Measurements from ENCODE around the gene THRB.

Gene THRB

GRCh38 chr3:24396338-24396737 lies 98.3 kb downstream of the THRB start:
- Histone ChIP-seq H3K9ac (no peak overlapping the region), H3K36me3 (ENCODE audit: control insufficient read depth, insufficient read depth, low read length) (no peaks in the 10 kb centered on the region), H3K27me3 (ENCODE audit: control insufficient read depth, insufficient read depth, low read length) (no peaks in the 10 kb centered on the region), H3K4me1 (no peaks in the 10 kb centered on the region), H3K4me3 (ENCODE audit: low read depth, low read length) (no peak overlapping the region), H3K79me2 (no peaks in the 10 kb centered on the region), H2AFZ (no peak overlapping the region), H3K4me2 (ENCODE audit: low read length) (no peak overlapping the region), H3K27ac (no peak overlapping the region), H3K9me3 (ENCODE audit: control insufficient read depth, low read length) (no peaks in the 10 kb centered on the region)
- TF ChIP-seq CTCF (IDR thresholded peaks at IDR 0.05) = no peak

GRCh38 chr3:24394754-24395153 lies 99.9 kb downstream of the THRB start:
- Histone ChIP-seq H3K27ac (no peak overlapping the region), H3K9me3 (ENCODE audit: control insufficient read depth, low read length) (no peaks in the 10 kb centered on the region), H3K36me3 (ENCODE audit: control insufficient read depth, insufficient read depth, low read length) (no peaks in the 10 kb centered on the region), H3K4me1 (no peaks in the 10 kb centered on the region), H2AFZ (no peak overlapping the region), H3K79me2 (no peaks in the 10 kb centered on the region), H3K4me3 (ENCODE audit: low read depth, low read length) (no peak overlapping the region), H3K9ac (no peak overlapping the region), H3K4me2 (ENCODE audit: low read length) (no peak overlapping the region), H3K27me3 (ENCODE audit: control insufficient read depth, insufficient read depth, low read length) (no peaks in the 10 kb centered on the region)
- no peak for TF ChIP-seq CTCF (IDR thresholded peaks at IDR 0.05)

- no peaks in the 10 kb centered on the region for H3K9me3 ChIP-seq (ENCODE audit: control insufficient read depth, low read length)
- H3K79me2 ChIP-seq = no peaks in the 10 kb centered on the region
- no peak overlapping the region for H2AFZ ChIP-seq
- no peak for TF ChIP-seq CTCF (IDR thresholded peaks at IDR 0.05)
- H3K9ac ChIP-seq = no peak overlapping the region
- H3K27ac ChIP-seq = no peak overlapping the region
- H3K27me3 ChIP-seq (ENCODE audit: control insufficient read depth, insufficient read depth, low read length) = no peaks in the 10 kb centered on the region
- no peaks in the 10 kb centered on the region for H3K36me3 ChIP-seq (ENCODE audit: control insufficient read depth, insufficient read depth, low read length)
- no peak overlapping the region for H3K4me3 ChIP-seq (ENCODE audit: low read depth, low read length)
- H3K4me1 ChIP-seq = peaks cover 2% of the 10 kb centered on the region
- no peak overlapping the region for H3K4me2 ChIP-seq (ENCODE audit: low read length)
Measured at GRCh38 chr3:24393316-24393715, 101.3 kb downstream of the THRB start.

DNA sequence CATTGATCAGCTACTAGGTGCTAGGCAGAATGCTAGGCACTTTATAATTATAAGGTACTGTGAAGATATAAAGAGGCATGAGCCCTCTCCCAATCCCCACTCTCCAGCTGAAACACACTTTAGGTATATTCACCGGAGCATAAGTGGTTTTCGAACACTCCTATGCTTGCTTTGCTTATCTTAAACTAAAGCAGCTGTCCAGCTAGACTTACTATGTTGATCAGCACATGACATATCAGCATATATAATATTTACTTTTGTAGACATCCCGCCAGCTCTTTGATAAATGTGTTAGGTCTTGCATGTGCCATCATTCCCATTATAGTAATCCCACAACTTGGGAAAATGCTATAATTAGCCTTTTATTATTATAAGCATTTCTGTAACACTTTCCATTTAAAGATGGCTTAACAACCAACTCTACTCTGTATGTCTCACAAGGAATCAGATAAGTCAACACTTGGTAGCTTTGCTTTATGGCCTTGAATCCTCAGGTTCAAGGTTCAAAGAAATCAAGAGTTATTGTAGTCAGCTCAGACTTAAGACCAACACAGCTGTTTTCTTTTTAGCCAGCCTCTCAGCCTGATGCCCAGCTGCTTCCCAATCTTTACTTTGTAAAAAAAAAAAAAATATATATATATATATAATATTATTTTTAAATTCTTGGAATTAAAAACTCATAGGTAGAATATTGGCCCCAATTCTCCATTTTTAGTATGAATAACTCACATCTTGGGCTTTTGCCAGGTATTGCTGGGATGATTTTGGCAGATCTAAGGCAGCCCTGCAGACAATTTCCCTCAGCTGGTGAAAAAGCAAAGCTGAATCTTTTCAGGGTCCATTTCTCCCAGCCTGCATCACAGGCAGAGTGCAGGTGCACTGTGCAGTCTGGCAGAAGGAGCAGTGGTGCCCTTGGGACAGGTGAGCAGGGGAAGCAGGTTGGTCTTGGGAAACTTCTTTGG lies 104.2 kb downstream of the THRB start:
- Histone ChIP-seq H3K9ac (no peak overlapping the region), H2AFZ (no peak overlapping the region), H3K9me3 (ENCODE audit: control insufficient read depth, low read length) (no peaks in the 10 kb centered on the region), H3K27me3 (ENCODE audit: control insufficient read depth, insufficient read depth, low read length) (no peaks in the 10 kb centered on the region), H3K4me3 (ENCODE audit: low read depth, low read length) (no peak overlapping the region), H3K4me1 (peaks cover 2% of the 10 kb centered on the region), H3K36me3 (ENCODE audit: control insufficient read depth, insufficient read depth, low read length) (no peaks in the 10 kb centered on the region), H3K79me2 (no peaks in the 10 kb centered on the region), H3K4me2 (ENCODE audit: low read length) (no peak overlapping the region), H3K27ac (no peak overlapping the region)
- TF ChIP-seq CTCF (IDR thresholded peaks at IDR 0.05) = no peak
